Gastrocnemius medialis (tissue), 4 donors: ENCODE data around the gene HNRNPC.

Experiments
- CTCF ChIP-seq, 5 experiments: fragments of 450-650 bp in 3 of 5; fragments of 200-600 bp in 2 of 5; sonication (generic) in 2 of 5; IDR thresholded peaks in 4 of 5; conservative IDR thresholded peaks in 1 of 5; 1 replicate in 4 of 5; 2 replicates in 1 of 5; pipeline ENCODE4 v1.5.1; 2016 to 2019; ENCODE audit warnings: antibody characterized with exemption in 5 of 5, mild to moderate bottlenecking in 3 of 5, moderate library complexity in 3 of 5
- POLR2A ChIP-seq, 2 donors: fragments of 450-650 bp; IDR thresholded peaks; one replicate each; pipeline ENCODE4 v1.6.1; 2017; ENCODE audit warnings: antibody characterized with exemption in 2 of 2, mild to moderate bottlenecking in 2 of 2, moderate library complexity in 2 of 2

GRCh38 chr14:21261824-21262223, 7.4 kb downstream of the HNRNPC start:
- TF ChIP-seq CTCF (IDR thresholded peaks at IDR 0.05 in 4 of 5, conservative IDR thresholded peaks at IDR 0.05 in 1 of 5) (no peak), POLR2A (IDR thresholded peaks at IDR 0.05) (no peak)
